HG03432 (cell line): Measurements from ENCODE around the gene IL17RA.
A peak's percentile ranks its signal among the peaks of the same experiment; 100 is the strongest.

ENCODE experiments used
- ATAC-seq: cut with Tn5 transposase; IDR thresholded peaks from one replicate; pipeline ENCODE4 v1.9.1; 2021; ENCODE audit warnings: mild to moderate bottlenecking, moderate library complexity; ENCODE audit not compliant: unreplicated experiment

The IL17RA gene

DNA sequence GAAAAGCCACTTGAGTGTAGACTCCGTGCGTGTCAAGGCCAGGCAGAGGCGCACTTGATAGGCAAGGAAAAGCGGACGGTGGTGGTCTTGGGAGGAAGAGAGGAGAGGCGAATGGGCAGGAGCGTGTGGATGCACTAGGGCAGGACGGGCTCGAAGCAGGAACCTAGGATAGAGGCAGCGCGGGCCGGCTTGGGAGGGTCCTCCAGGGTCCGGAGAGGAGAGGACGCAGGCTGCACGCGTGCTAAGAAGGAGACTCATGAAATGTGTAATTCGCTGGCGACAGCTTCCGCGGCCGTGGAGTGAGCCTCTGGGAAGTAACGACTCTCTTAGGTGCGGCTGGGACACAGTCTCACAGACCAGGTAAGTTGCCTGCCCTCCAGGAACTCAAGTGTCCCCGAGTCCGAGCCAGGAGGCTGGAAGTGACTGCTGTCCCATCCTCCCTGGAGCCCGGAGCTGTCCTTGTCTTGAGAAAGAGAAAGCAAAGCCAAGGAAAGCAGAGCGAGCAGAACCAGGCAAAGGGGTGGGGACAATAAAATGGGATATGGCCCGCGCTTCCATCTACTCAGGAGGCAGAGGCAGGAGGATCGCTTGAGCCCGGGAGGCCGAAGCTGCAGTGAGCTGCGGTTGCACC lies 874 bp upstream of the IL17RA start:
- no peak for ATAC-seq

DNA sequence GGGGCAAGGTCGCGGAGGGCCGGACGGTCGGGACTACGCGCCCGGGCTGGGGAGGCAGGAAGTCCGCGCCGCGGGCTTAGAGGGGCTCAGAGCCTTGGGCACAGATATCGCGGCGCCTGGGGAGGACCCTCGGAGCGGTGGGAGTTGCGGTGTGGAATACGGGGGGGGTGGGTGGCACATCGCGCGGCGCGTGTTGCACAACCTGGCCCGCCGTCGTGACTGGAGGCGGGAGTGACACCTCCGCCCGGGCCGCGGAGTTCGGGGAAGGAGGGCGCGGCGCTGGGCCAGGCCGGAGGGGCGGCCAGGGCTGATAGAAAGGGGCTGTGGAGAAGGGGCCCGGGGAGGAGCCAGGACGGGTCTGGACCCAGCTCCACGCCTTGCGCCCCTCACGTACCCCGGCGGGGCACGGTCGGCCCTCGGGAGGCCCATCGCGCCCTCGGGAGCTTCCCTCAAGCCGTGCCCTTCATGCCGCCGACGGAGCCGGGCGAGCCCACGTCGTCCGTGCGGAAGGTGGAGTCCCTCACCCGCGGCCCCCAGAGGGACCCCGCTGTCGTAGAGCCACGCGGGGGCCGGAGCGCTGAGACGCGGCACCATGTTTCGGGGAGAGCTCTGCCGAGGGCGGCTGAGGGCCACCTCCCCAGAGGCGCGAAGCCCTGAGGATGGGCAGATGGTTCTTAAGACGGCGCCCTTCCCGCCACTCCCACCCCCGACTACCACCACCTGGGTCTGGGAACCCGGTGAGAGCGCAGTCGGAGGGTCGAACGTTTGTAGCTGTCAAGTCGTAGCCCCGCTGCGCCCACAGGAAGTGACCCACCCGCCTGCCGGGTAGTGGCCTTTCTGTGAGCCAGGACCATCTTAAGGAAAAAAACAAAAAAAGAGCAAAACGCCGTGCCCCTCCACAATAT lies 729 bp downstream of the IL17RA start:
- ATAC-seq = peak; percentile 18

DNA sequence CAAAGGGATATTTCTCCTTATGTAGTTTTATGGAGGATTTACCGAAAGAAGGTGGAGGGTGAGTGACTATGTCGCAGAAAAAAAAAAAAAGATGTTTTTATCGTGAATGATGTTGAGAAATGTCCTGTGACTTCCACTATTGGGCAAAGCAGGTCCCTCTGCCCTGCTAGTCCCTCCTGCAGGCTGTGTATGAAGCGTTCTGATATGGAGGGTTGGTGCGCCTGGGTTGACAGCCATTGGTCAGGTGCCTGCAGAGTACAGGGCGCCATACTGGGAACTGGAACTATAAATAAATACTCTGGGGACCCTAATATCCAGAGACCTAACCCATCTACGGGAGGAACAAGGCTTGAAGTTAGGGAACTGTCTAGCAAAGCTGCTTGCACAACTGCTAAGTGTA lies 1.5 kb downstream of the IL17RA start:
- no peak for ATAC-seq

DNA sequence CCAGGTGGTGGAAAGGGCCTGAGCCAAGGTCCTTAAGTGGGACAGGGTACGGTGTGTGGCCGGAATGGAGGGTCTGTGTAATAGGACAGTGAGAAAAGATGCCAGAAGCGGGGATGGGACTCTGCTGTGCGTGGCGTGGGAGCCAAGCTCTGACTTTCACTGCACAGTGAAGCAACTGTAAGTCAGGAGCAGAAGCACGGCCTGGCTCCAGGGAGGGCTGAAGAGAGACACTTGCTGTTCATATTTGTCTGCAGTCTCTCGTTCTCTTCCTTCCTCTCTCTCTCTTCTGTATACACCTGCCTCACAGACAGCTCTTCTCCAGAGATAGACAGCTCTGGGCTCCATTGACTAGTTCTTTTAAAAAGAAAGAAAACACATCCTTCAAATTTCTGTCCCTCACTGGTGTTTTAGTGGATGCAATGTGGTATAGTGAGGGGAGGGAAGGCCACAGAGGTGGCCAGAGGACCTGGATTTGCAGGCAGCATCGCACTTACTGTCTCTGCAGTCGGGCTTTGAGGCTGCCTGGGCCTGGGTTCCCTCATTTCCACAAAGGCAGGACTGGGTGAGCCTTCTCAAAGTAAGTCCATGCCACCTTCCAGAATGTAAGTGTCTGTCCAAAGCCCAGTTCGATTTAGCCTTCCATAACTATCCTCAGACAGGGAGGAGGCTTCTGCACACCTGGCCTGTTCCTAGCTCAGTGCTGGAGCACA lies 2.1 kb downstream of the IL17RA start:
- ATAC-seq = no peak

DNA sequence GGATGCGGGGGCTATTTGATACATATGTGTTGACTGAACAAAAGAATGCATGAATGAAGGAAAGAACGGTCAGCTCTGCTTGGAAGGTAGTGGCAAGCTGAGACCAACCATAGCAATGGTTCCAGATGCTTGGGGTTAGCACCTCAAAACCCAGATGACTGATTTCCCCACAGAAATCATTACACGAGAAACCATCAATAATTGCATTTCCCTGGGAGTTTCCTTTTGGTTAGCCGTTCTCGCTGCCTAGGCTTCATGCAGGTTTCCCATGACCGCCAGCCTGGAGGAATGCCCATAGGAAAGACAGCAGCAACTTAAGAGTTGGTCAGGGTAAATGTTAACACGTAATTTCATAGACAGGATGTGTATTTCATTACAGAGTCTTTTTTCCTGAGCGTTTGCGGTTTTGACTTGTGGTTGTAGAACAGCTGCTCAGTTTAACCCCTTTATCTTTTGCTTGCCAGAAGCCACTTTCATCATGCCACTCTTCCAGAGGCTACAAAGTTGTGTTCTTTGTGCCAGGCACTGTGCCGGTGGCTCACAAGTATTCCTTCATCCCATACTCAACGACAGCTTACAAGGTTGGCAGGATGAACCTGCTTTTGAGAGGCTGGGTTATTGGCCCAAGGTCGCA lies 2.8 kb downstream of the IL17RA start:
- peak; percentile 43 for ATAC-seq

DNA sequence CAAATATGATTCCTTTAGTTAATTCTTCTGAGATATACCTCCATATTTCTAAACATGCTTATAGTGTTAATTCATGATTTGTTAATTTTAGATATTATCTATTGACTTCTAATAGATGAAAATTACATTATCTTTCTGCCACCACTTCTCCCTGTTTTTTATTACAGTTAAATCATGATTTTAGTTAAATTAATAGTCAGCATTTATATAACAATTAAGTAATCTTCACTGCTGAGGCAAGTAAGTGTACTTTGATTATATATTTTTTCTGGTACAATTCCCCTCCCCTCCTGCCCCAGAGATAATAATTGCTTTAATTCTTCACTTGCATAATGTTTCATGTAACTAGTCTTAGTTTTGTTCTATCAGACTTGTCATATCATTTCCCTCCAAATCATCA lies 5.8 kb downstream of the IL17RA start:
- no peak for ATAC-seq

DNA sequence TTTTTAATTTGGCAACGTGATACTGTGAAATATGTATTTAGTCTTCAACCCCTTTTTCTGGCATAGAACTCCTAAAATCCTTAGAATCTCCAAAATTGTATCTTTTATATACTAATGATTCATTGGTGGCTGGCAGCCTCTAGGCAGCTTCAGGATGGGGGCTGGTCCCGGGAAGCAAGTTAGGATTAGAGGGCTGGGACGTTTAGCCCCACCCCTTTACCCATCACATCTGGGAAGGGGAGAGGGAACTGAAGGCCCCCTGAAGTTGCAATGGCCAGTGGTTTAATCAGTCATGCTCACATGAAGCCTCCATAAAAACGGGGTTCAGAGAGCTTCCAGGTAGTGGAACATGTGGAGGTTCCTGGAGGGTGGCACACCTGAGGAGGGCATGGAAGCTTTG lies 7.1 kb downstream of the IL17RA start:
- ATAC-seq = no peak

DNA sequence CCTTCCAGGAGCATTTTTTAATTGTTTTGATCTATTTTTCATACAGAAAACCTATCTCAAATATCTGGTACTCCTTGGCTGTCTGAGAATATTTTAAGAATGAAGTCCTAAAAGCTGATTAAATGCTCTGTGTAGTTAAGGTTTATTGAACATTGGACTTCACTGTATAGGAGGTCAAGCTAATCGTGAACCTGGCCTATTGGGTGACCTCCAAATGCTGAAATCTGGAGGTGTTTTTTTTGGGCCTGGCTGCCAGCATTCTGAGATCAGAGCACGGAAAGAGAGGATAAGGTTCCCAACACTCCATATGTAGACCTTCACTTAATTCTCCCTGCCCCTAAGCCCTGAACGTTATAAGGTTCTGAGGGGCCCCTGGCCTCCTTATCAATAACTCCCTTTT lies 8.3 kb downstream of the IL17RA start:
- no peak for ATAC-seq

DNA sequence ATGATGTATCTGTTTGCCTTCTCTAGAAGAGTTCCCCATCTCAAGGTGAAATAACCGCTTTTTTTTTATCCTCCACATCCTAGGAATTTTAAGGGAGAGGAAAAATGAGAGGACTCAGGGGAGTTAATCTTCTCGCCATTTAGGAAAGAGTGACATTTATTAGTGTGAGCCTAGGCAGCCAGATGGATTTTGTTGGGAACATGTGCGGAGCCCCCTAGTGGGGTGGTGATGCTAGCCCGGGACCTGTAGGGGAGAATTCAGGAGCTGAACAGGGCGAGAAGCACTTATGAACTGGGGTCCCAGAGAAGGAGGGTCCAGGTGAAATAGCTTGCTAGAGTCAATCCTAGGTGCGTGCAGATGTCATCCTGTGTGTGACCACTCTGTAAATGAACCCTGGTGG lies 10.7 kb downstream of the IL17RA start:
- no peak for ATAC-seq

DNA sequence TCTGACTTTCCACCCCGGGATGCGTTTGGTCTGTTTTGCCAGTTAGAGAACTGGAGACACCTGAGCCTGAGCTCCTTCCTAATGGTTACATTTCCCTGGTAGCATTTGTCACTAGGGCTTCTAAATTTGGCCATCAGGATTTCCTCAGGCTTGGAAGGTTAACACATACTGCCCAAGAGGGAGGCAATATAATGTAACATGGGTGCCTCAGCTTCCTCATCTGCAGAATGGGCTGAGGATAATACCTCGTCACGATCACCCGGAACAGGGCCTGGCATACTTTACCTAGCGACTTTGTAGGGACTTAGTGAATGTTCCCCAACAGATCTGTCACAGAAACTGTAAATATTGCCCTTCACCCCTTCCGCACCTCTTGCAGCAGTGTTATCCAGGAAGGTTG lies 11.3 kb downstream of the IL17RA start:
- ATAC-seq = no peak

DNA sequence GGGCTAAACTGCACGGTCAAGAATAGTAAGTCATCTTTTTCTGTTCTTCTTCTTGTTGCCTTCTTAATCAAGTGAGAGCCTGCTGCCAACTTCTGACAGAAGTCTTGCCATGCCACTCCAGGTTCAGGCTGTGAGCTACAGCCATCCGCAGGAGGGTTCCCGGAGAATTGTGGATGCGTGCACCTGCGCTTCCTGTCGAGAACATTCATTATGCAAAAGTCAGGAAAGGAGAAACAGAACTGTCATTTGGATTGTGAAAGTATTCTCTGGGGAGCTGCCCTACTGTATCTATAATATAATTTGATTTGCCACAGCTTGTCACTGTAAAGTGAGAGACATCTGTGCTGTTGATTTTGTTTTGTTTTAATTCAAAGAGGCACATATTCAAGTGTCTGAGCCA lies 12.3 kb downstream of the IL17RA start:
- ATAC-seq = no peak

DNA sequence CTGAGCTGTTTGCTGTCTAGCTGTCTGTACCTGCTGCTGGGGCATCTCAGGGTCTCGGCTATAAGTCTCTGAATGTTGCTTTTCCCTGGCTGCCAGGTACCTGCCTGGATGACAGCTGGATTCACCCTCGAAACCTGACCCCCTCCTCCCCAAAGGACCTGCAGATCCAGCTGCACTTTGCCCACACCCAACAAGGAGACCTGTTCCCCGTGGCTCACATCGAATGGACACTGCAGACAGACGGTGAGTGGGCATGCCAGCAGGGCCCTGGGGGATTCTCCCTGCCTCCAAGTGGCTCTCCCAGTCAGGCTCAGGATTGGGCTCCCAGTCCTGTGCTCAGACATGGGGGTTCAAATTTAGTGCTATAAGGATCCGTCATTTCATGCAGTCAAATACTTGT lies 12.9 kb downstream of the IL17RA start:
- no peak for ATAC-seq

DNA sequence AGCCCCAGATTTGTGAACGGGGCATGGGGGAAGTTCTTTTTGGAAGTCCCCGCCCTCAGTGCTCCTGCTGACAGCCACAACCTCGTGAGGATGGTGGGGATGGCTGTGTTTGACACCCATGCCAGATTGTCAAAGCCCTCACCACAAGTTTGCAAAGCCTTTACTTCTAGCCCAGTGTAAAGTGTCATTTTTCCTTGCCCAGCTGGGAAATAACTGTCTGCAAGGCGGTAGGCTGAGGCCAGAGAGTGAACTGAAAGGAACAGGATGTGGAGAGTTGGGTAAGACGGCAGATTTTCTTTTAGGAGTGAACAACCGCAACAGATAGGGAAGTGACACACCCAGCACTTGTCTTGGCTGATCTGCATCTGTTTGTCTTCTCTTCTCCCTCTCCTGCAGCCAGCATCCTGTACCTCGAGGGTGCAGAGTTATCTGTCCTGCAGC lies 13.6 kb downstream of the IL17RA start:
- ATAC-seq = no peak

DNA sequence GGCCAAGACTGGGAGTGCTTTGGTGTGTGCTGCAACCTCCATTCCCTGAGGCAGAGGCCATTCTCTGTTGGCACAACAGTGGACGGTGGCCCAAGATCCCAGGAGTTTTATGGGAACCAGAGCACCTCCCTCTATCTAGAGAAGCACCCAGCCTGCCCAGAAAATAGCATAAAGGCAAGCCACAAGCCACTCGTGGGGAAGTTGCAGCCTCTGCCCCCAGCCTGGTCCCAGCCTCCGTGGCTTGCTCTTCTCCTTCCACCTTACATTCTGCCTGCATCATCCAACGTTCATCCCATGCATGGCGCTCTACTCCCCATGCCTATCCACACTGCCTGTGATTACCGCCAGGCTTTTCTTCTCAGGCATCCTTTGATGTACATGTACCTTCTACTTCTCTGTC lies 15.8 kb downstream of the IL17RA start:
- no peak for ATAC-seq

DNA sequence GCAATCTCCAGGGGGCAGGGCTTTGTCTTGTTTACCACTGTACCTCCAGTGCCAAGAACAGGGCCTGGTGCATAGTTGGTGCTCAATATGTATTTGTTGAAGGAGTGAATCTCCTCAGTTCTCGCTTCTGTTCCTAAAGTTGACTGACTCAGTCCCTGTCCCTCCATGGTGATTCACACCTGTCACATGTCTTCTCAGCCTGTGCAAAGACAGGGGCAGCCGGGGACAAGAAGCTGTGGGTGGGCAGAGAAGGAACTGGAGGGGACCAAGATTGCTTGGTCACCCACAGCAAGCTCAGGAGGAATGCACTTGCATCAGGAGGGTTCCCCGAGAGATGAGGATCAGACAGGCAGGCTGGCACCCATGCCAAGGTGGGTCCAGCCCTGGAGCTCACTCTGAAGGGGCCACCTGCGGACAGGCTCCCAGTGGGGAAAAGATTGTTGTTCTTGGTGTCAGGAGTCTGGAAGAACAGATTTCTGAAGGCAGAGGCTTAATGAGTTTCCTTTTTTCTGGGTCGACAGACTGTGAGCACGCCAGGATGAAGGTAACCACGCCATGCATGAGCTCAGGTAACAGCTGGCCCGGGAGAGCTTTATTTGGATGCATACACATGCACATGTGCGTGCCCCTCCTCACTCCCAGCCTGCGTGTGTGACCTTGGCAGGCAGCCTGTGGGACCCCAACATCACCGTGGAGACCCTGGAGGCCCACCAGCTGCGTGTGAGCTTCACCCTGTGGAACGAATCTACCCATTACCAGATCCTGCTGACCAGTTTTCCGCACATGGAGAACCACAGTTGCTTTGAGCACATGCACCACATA lies 16.9 kb downstream of the IL17RA start:
- ATAC-seq = no peak

DNA sequence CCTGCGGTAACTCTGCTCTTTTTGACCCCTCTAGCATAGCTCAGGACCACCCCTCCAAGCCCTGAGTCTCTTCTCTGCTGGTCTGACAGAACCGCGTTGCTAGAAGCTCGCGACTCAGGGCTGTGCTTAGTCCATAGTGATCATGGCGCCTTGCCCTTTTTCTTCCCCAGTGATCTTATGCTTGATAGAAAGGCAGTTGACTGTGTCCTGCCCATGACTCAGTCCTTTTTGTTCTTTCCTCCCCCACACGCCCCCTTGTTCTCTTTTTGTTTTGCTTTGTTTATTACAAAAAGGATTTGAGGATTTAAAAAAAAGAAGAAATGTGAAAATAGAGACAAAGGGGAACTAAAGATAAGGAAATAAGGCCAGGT lies 17.5 kb downstream of the IL17RA start:
- no peak for ATAC-seq

DNA sequence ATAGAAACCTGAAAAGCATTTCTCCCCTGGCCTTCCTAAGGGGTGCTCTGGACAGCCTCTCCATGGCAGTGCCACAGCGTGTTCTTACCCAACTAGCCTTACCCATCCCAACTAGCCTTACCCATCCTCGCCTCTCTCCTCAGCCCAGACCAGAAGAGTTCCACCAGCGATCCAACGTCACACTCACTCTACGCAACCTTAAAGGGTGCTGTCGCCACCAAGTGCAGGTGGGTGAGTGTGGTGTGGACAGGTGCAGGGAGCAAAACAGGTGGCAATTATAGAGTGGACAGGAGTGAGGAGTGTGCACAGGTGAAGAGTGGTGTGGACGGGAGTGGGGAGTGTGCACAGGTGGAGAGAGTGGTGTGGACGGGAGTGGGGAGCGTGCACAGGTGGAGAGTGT lies 18.6 kb downstream of the IL17RA start:
- ATAC-seq = no peak

DNA sequence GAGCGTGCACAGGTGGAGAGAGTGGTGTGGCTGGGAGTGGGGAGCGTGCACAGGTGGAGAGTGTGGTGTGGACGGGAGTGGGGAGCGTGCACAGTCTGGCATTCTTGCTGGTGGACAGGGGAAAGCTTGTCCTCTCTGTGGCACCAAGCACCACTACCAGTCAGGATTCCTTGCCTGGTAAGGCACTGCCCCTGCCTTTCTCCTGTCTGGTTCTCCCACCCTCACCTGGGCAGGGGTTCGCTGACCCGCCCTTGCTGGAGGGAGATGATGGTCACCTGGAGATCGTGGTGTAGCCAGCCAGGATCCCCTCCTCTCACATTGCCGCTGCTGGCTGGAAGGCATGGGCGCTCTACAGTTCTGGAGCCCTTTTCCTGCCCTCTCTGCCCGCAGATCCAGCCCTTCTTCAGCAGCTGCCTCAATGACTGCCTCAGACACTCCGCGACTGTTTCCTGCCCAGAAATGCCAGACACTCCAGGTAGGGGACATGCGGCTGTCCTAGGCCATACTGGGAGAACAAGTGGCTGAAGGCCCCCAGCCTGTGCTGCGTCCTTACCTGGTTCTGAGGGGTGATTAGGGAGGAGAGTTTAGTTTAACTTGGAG lies 19.6 kb downstream of the IL17RA start:
- ATAC-seq = no peak

DNA sequence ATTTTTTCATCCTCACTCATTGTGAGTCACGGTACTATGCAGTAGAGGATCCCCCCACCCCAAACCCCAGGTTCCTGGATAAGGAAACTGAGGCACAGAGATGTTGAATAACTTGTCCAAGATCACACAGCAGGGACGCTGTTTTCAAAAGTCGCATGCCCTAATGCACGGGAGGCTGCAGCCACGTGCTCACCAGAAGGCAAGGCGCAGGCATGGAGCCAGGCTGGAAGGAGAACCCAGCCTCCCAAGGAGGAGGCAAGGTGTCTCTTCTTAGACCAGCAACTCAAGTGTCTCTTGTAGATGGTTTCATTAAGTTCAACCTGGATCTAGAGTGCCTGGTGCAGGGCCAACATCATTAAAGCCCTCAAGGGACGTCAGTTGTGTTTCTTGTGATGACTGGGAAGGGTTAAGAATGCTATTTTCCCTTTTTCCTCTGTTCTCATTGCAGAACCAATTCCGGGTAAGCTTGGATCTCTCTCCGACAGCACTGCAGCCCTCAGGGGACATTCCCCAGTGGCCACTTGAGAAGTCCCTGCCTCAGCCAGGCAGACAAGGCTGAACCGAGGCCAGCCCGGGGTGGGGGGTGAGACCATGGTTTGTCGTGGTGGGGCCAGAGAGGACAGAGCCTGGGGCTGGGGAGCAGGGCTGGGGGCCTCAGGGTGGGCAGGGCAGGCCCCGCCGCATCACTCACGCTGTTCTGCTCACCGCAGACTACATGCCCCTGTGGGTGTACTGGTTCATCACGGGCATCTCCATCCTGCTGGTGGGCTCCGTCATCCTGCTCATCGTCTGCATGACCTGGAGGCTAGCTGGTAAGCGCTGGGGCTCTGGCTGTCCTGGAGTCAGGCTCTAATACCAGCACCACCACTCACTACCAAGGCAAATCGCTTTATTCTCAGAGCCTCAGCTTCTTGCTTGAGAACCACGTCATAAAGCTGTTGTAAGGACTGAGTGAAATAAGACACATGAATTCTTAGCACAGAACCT lies 20.6 kb downstream of the IL17RA start:
- no peak for ATAC-seq
